RWPE1 (cell line): ENCODE results near the gene UST.
A peak's percentile ranks its signal among the peaks of the same experiment; 100 is the strongest.
"Not testable (repeated sequence)": the region's sequence is repeated elsewhere in the genome, so short reads cannot be mapped to it uniquely, and the experiment has no call there.

Experiments
- CTCF ChIA-PET: fragments of 350-600 bp; sonication (Branson Sonifier 250); formaldehyde crosslinking; extraction: SDS; loops from one replicate; lab custom pipeline; 2021; lab: Yijun Ruan, JAX
- POLR2A ChIA-PET: fragments of 400-600 bp; formaldehyde crosslinking; extraction: SDS; loops from one replicate; lab custom pipeline; 2020; ENCODE audit warnings: antibody characterized with exemption; ENCODE audit not compliant: low non-redundant PET; lab: Yijun Ruan, JAX
- DNase-seq: peaks from one replicate; pipeline ENCODE4 v3.0.0; 2012; ENCODE audit warnings: low spot score
- H3K27ac ChIP-seq: fragments of 450-650 bp; 2 replicates; pipeline ENCODE4 v1.5.1; 2017
- CTCF ChIP-seq: fragments of 450-650 bp; conservative IDR thresholded peaks from 2 replicates; pipeline ENCODE4 v1.5.1; 2017; ENCODE audit warnings: low read depth, mild to moderate bottlenecking

The UST gene

GRCh38 chr6:148776321-148777308 lies 29.8 kb downstream of the UST start:
- TF ChIP-seq CTCF, result no peak
- H3K27ac ChIP-seq, result peak overlapping the region; percentile 46
- POLR2A ChIA-PET, result no interaction called here
- CTCF ChIA-PET, result interaction anchor here (0.7 kb wide), 1 partner anchor 16 kb away, joined by 5 read pairs; no protein-coding TSS in a partner anchor
- peak; percentile 89 for DNase-seq

GRCh38 chr6:148779142-148779562 lies 32.3 kb downstream of the UST start:
- no peak for DNase-seq
- H3K27ac ChIP-seq, result no peak overlapping the region
- ChIA-PET CTCF (no interaction called here), POLR2A (no interaction called here)
- TF ChIP-seq CTCF, result no peak

DNA sequence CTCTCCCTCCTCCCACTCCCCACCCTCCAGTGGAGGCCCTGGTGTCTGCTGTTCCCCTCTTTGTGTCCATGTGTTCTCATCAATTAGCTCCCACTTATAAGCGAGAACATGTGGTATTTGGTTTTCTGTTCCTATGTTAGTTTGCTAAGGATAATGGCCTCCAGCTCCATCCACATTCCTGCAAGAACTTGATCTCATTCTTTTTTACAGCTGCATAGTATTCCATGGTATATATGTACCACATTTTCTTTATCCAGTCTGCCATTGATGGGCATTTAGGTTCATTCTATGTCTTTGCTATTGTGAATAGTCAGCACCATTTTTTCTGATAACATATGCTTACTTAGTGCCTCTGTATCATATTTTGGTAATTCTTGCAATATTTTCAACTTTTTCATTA lies 33.6 kb downstream of the UST start:
- DNase-seq, POLR2A ChIA-PET, H3K27ac ChIP-seq, CTCF ChIA-PET: not testable (repeated sequence)

DNA sequence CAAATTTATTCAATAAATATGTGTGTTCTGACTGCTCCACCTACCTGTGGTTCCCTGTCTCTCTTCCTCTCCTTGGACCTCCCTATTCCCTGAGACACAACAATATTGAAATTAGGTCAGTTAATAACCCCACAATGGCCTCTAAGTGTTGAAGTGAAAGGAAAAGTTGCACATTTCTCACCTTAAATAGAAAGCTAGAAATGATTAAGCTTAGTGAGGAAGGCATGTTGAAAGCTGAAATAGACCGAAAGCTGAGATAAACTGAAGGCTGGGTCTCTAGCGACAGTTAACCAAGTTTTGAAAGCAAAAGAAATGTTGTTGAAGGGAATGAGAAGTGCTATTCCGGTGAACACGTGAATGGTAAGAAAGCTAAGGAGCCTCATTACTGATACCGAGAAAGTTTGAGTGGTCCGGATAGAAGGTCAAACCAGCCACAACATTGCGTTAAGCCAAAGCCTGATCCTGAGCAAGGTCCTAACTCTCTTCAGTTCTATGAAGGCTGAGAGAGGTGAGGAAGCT lies 34.1 kb downstream of the UST start:
- ChIA-PET POLR2A (no interaction called here), CTCF (no interaction called here)
- no peak overlapping the region for H3K27ac ChIP-seq
- DNase-seq, result no peak
- no peak for TF ChIP-seq CTCF

GRCh38 chr6:148789948-148790347 lies 43.1 kb downstream of the UST start:
- POLR2A ChIA-PET, result interaction anchor here (0.6 kb wide), 1 partner anchor 1701 kb away, joined by 3 read pairs; no protein-coding TSS in a partner anchor
- no peak overlapping the region for H3K27ac ChIP-seq
- CTCF ChIA-PET, result interaction anchor here (0.7 kb wide), 1 partner anchor 160 kb away, joined by 3 read pairs; no protein-coding TSS in a partner anchor
- no peak for DNase-seq
- no peak for TF ChIP-seq CTCF

DNA sequence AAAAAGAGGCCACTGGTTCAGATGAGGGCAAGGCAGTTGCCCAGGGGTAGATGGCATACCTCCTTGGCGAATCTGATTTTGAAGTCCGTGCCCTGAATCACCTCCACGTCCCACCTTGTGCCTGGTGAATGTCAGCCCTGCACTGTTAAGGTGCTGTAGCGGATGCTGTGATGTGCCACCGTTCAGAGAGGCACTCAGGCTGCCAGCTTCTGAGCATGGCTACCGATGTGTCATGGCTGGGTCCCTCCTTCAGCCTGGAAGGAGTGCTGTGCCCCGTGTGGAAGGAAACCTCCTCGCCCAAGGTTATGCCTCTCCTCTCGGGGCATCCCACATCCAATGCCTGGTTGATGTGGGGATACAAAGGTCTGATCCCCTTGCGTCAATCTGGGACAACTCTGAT lies 43.6 kb downstream of the UST start:
- POLR2A ChIA-PET, result no interaction called here
- no peak overlapping the region for H3K27ac ChIP-seq
- CTCF ChIA-PET, result no interaction called here
- no peak for DNase-seq
- TF ChIP-seq CTCF, result no peak

- POLR2A ChIA-PET, result no interaction called here
- CTCF ChIA-PET, result no interaction called here
- no peak for TF ChIP-seq CTCF
- no peak for DNase-seq
- no peak overlapping the region for H3K27ac ChIP-seq
Measured at GRCh38 chr6:148790817-148791216, 44.0 kb downstream of the UST start.
